Thymus (tissue), 11 donors: Measurements from ENCODE around the gene COMMD6. TPM values are rescaled to one million over a fixed set of nuclear protein-coding genes. Genes with fewer than 3 reads are reported as not detected.

ENCODE experiments used
- DNase-seq, 9 donors: peaks; one replicate each; pipeline ENCODE4 v3.0.0-alpha.2; 2013; ENCODE audit warnings: low spot score in 9 of 9, low read depth in 6 of 9, missing footprints in 1 of 9
- H3K27ac ChIP-seq, 2 donors: one replicate each; pipeline ENCODE4 v1.5.1; 2013; ENCODE audit warnings: control low read depth in 1 of 2, low read depth in 1 of 2, low read length in 1 of 2, mild to moderate bottlenecking in 1 of 2, moderate library complexity in 1 of 2
- H3K27me3 ChIP-seq, 2 donors: one replicate each; pipeline ENCODE4 v1.5.1; 2013; ENCODE audit warnings: low read length in 1 of 2; ENCODE audit not compliant: control insufficient read depth in 2 of 2, insufficient read depth in 1 of 2
- H3K36me3 ChIP-seq, 2 donors: one replicate each; pipeline ENCODE4 v1.5.1; 2013; ENCODE audit warnings: low read length in 1 of 2, mild to moderate bottlenecking in 1 of 2, moderate library complexity in 1 of 2; ENCODE audit not compliant: control insufficient read depth in 2 of 2, insufficient read depth in 2 of 2
- H3K4me1 ChIP-seq, 2 donors: one replicate each; pipeline ENCODE4 v1.5.1; 2013; ENCODE audit warnings: low read length in 2 of 2; ENCODE audit not compliant: control insufficient read depth in 2 of 2, insufficient read depth in 2 of 2
- H3K4me3 ChIP-seq, 2 donors: one replicate each; pipeline ENCODE4 v1.5.1; 2013; ENCODE audit warnings: low read length in 2 of 2, control low read depth in 1 of 2, mild to moderate bottlenecking in 1 of 2
- H3K9me3 ChIP-seq, 2 donors: one replicate each; pipeline ENCODE4 v1.5.1; 2013; ENCODE audit warnings: low read length in 1 of 2, mild to moderate bottlenecking in 1 of 2; ENCODE audit not compliant: control insufficient read depth in 2 of 2, insufficient read depth in 1 of 2
- WGBS: extraction: QIAGEN DNeasy Blood & Tissue Kit; methylation state at CpG from one replicate; pipeline ENCODE4 v1.1.7; 2013; 5-methylcytosine and 5-hydroxymethylcytosine counted together
- polyA plus RNA-seq: library from polyadenylated mRNA; stranded (reverse); fragments of 200-250 nt; gene quantifications from one replicate; pipeline ENCODE4 v1.2.3, GENCODE V29; 2013
- total RNA-seq: library from RNA; stranded (reverse); fragments of 120-200 nt; gene quantifications from one replicate; pipeline ENCODE4 v1.2.4, GENCODE V29; 2013
- donor health status: healthy.

The COMMD6 gene
- total and polyA plus RNA-seq, 2 donors, result 270 to 354 TPM

- 71% methylated on average over 3 of the region's 3 CpGs for WGBS
- no peaks in the 10 kb centered on the region for H3K36me3 ChIP-seq
- peak in 1 of 9 donors; percentile 7 for DNase-seq
- H3K27ac ChIP-seq, result no peak overlapping the region
- H3K27me3 ChIP-seq, result no peaks in the 10 kb centered on the region
- H3K4me3 ChIP-seq, result no peak overlapping the region
- H3K4me1 ChIP-seq, result no peaks in the 10 kb centered on the region
- peaks cover 0 to under 1% of the 10 kb centered on the region in 2 donors for H3K9me3 ChIP-seq
Measured at GRCh38 chr13:75512253-75512652, 25.4 kb downstream of the COMMD6 start.

GRCh38 chr13:75511051-75511625, 26.5 kb downstream of the COMMD6 start:
- no peak overlapping the region for H3K27ac ChIP-seq
- no peaks in the 10 kb centered on the region for H3K4me1 ChIP-seq
- WGBS, result 98% methylated on average over 3 of the region's 3 CpGs
- no peak overlapping the region for H3K4me3 ChIP-seq
- no peak for DNase-seq
- H3K27me3 ChIP-seq, result no peaks in the 10 kb centered on the region
- H3K36me3 ChIP-seq, result no peaks in the 10 kb centered on the region
- peaks cover 0 to 3% of the 10 kb centered on the region in 2 donors for H3K9me3 ChIP-seq

- DNase-seq, result no peak
- 96% methylated on average over 6 of the region's 6 CpGs for WGBS
- H3K27ac ChIP-seq, result no peak overlapping the region
- no peaks in the 10 kb centered on the region for H3K4me1 ChIP-seq
- H3K27me3 ChIP-seq, result no peaks in the 10 kb centered on the region
- H3K9me3 ChIP-seq, result peaks cover 0 to 3% of the 10 kb centered on the region in 2 donors
- H3K36me3 ChIP-seq, result no peaks in the 10 kb centered on the region
- H3K4me3 ChIP-seq, result no peak overlapping the region
Measured at GRCh38 chr13:75508002-75508548, 29.6 kb downstream of the COMMD6 start.

- H3K36me3 ChIP-seq, result no peaks in the 10 kb centered on the region
- H3K4me3 ChIP-seq, result no peak overlapping the region
- H3K9me3 ChIP-seq, result peaks cover 0 to 3% of the 10 kb centered on the region in 2 donors
- H3K27ac ChIP-seq, result no peak overlapping the region
- H3K27me3 ChIP-seq, result no peaks in the 10 kb centered on the region
- WGBS, result 96% methylated on average over 10 of the region's 10 CpGs
- no peak for DNase-seq
- H3K4me1 ChIP-seq, result no peaks in the 10 kb centered on the region
Measured at GRCh38 chr13:75507027-75508001, 30.3 kb downstream of the COMMD6 start.

GRCh38 chr13:75506018-75506417, 31.6 kb downstream of the COMMD6 start:
- Histone ChIP-seq H3K9me3 (peaks cover 0 to 3% of the 10 kb centered on the region in 2 donors), H3K27ac (no peak overlapping the region), H3K4me3 (no peak overlapping the region), H3K36me3 (no peaks in the 10 kb centered on the region), H3K27me3 (no peaks in the 10 kb centered on the region), H3K4me1 (no peaks in the 10 kb centered on the region)
- DNase-seq, result no peak
- WGBS, result 92% methylated on average over 1 of the region's 1 CpG

- DNase-seq, result peak in 1 of 9 donors; percentile 12
- H3K4me3 ChIP-seq, result no peak overlapping the region
- 68% methylated on average over 3 of the region's 3 CpGs for WGBS
- no peaks in the 10 kb centered on the region for H3K27me3 ChIP-seq
- H3K4me1 ChIP-seq, result no peaks in the 10 kb centered on the region
- peaks cover 0 to 3% of the 10 kb centered on the region in 2 donors for H3K9me3 ChIP-seq
- no peaks in the 10 kb centered on the region for H3K36me3 ChIP-seq
- H3K27ac ChIP-seq, result no peak overlapping the region
Measured at GRCh38 chr13:75505327-75505726, 32.3 kb downstream of the COMMD6 start.

- no peak overlapping the region for H3K4me3 ChIP-seq
- no peaks in the 10 kb centered on the region for H3K36me3 ChIP-seq
- DNase-seq, result no peak
- no peaks in the 10 kb centered on the region for H3K4me1 ChIP-seq
- 98% methylated on average over 5 of the region's 5 CpGs for WGBS
- no peaks in the 10 kb centered on the region for H3K27me3 ChIP-seq
- no peaks in the 10 kb centered on the region for H3K9me3 ChIP-seq
- no peak overlapping the region for H3K27ac ChIP-seq
Measured at GRCh38 chr13:75495938-75496337, 41.7 kb downstream of the COMMD6 start.

- Histone ChIP-seq H3K9me3 (no peaks in the 10 kb centered on the region), H3K4me3 (no peak overlapping the region), H3K27me3 (no peaks in the 10 kb centered on the region), H3K27ac (no peak overlapping the region), H3K4me1 (no peaks in the 10 kb centered on the region), H3K36me3 (no peaks in the 10 kb centered on the region)
- WGBS, result 91% methylated on average over 1 of the region's 1 CpG
- no peak for DNase-seq
Measured at GRCh38 chr13:75494491-75494890, 43.1 kb downstream of the COMMD6 start.

- no peaks in the 10 kb centered on the region for H3K36me3 ChIP-seq
- DNase-seq, result no peak
- H3K27ac ChIP-seq, result no peak overlapping the region
Measured at GRCh38 chr13:75493156-75493555, 44.5 kb downstream of the COMMD6 start.

More at GRCh38 chr13:75493156-75493555, 44.5 kb downstream of the COMMD6 start:
- Histone ChIP-seq H3K4me1 (no peaks in the 10 kb centered on the region), H3K4me3 (no peak overlapping the region), H3K9me3 (no peaks in the 10 kb centered on the region), H3K27me3 (no peaks in the 10 kb centered on the region)
